Body of pancreas (tissue), 4 donors: ENCODE measurements around the gene IL11. TPM values are rescaled to one million over a fixed set of nuclear protein-coding genes. Genes with fewer than 3 reads are reported as not detected.
A peak's percentile ranks its signal among the peaks of the same experiment; 100 is the strongest.

ENCODE experiments used
- ATAC-seq: fragments of 150-250 bp; one replicate; pipeline ENCODE4 v1.9.1; 2016
- DNase-seq, 4 donors: peaks; one replicate each; pipeline ENCODE4 v3.0.0-alpha.2; 2019
- H3K27ac ChIP-seq, 4 donors: fragments of 200-600 bp; sonication (generic); 1 replicate in 3 of 4; 2 replicates in 1 of 4; pipeline versions ENCODE4 v1.5.1 to v1.6.1; 2016 to 2019; ENCODE audit warnings: mild to moderate bottlenecking in 1 of 4, mixed read lengths in 1 of 4, moderate library complexity in 1 of 4
- H3K27me3 ChIP-seq, 2 donors: fragments of 200-600 bp; sonication (generic); one replicate each; pipeline ENCODE4 v1.6.0; 2016; ENCODE audit warnings: mild to moderate bottlenecking in 1 of 2
- H3K36me3 ChIP-seq, 2 donors: fragments of 200-600 bp; sonication (generic); replicated peaks in 1 of 2; 2 replicates each; pipeline ENCODE4 v1.5.1; 2016; ENCODE audit warnings: low read depth in 2 of 2; ENCODE audit not compliant: insufficient read depth in 1 of 2
- H3K4me1 ChIP-seq: fragments of 200-600 bp; sonication (generic); one replicate; pipeline ENCODE4 v1.6.0; 2016
- H3K4me3 ChIP-seq, 2 donors: fragments of 200-600 bp; sonication (generic); 1 replicate in 1 of 2; 2 replicates in 1 of 2; pipeline ENCODE4 v1.5.1; 2016 to 2019
- H3K9me3 ChIP-seq, 3 donors: fragments of 200-600 bp; sonication (generic); 1 replicate in 2 of 3; 2 replicates in 1 of 3; pipeline ENCODE4 v1.5.1; 2016
- POLR2A ChIP-seq, 3 donors: fragments of 450-650 bp; IDR thresholded peaks; one replicate each; pipeline ENCODE4 v1.6.1; 2016; ENCODE audit warnings: antibody characterized with exemption in 3 of 3, mild to moderate bottlenecking in 2 of 3
- WGBS, 2 donors: methylation state at CpG; one replicate each; pipeline ENCODE4 v1.1.5; 2017; 5-methylcytosine and 5-hydroxymethylcytosine counted together
- intact Hi-C: fragments of 100-400 bp; cut with DNase I; formaldehyde crosslinking; loops from one replicate; pipeline ENCODE4 v1.15.1; 2023
- total RNA-seq, 2 donors: library from RNA; depleted of rRNA; stranded (reverse); fragments of >200 nt; gene quantifications; one replicate each; pipeline ENCODE4 v1.1.0, GENCODE V29; 2016
- TF ChIP-seq, protein P1 (sequence below), 7 experiments: fragments of 450-650 bp in 4 of 7; fragments of 200-600 bp in 3 of 7; sonication (generic) in 3 of 7; IDR thresholded peaks; one replicate each; pipeline ENCODE4 v1.5.1; 2016 to 2019; ENCODE audit warnings: antibody characterized with exemption in 7 of 7

Gene IL11
- total RNA-seq, 2 donors from 2014 or later: not detected

DNA sequence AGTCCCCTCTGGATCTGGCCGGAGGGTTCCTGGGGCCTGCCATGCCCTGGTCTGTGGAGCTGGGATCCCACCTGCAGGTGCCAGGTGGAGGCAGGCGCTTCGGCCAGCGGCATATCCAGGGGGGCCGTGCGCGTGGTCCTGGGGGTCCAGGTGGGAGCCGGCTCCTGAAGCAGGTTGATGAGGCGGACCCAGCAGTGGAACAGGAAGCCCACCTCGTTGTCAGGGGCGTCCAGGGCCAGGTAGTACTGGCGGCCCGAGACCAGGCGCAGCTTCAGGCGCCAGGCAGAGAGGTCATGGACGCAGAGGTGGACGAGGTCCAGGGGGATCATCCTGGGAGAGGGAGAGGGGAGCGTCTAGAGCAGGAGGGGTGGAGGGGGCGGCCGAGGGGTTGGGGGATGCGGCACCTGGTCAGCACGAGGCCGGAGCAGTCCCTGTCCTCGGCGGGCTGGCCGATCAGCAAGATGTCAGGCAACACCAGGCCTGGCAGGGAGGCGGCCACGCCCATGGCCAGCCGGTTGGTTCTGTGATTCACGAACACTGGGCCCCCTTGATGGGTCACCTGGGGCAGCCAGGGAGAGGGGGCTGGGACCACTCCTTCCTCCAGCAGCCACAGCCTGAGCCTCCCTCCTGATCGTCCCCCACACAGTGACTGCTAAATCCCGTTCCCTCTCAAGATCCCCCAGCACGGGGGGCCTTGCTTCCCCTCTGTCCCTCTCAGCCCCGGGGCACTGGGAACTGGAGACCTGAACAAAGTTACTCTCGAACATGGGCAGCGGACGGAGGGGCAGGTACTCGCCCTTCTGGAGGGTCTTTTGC lies 7.9 kb downstream of the IL11 start:
- no peak for DNase-seq
- H3K9me3 ChIP-seq: no peaks in the 10 kb centered on the region
- no peak for ATAC-seq
- H3K4me1 ChIP-seq: no peaks in the 10 kb centered on the region
- intact Hi-C loops: no loop called here
- H3K4me3 ChIP-seq: no peak overlapping the region
- 57 to 62% methylated on average over 20 to 38 of the region's 38 CpGs for WGBS, 2 donors
- H3K27me3 ChIP-seq: no peaks in the 10 kb centered on the region
- no peak overlapping the region for H3K27ac ChIP-seq
- no peak for TF ChIP-seq POLR2A (IDR thresholded peaks at IDR 0.05)
- TF ChIP-seq, protein P1, sequence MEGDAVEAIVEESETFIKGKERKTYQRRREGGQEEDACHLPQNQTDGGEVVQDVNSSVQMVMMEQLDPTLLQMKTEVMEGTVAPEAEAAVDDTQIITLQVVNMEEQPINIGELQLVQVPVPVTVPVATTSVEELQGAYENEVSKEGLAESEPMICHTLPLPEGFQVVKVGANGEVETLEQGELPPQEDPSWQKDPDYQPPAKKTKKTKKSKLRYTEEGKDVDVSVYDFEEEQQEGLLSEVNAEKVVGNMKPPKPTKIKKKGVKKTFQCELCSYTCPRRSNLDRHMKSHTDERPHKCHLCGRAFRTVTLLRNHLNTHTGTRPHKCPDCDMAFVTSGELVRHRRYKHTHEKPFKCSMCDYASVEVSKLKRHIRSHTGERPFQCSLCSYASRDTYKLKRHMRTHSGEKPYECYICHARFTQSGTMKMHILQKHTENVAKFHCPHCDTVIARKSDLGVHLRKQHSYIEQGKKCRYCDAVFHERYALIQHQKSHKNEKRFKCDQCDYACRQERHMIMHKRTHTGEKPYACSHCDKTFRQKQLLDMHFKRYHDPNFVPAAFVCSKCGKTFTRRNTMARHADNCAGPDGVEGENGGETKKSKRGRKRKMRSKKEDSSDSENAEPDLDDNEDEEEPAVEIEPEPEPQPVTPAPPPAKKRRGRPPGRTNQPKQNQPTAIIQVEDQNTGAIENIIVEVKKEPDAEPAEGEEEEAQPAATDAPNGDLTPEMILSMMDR (IDR thresholded peaks at IDR 0.05): no peak
- H3K36me3 ChIP-seq: no peaks in the 10 kb centered on the region

DNA sequence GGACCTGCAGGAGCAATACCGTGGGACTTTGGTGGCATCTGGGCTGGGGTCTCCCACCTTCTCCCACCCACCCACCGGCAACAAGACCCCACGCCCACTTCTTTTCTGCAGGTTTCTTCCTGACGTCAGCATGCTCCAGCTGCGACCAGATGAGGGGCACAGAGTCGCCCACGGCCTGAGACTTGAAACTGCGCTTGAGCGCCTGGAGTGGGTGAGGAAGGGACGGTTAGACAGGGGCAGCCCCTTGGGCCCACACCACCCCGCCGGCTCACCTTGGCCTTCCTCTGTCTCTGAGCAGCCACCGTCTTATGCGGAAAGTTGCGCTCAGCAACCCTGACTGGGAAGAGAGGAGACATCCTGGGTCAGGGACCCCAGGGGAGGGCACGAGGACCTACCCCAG lies 9.4 kb downstream of the IL11 start:
- TF ChIP-seq POLR2A (IDR thresholded peaks at IDR 0.05): no peak
- TF ChIP-seq, protein P1 (IDR thresholded peaks at IDR 0.05): no peak
- WGBS, 2 donors: 83 to 88% methylated on average over 11 to 16 of the region's 16 CpGs
- DNase-seq: no peak
- Histone ChIP-seq H3K36me3 (no peaks in the 10 kb centered on the region), H3K27me3 (no peaks in the 10 kb centered on the region), H3K9me3 (no peaks in the 10 kb centered on the region), H3K27ac (no peak overlapping the region), H3K4me3 (no peak overlapping the region), H3K4me1 (no peaks in the 10 kb centered on the region)
- no peak for ATAC-seq
- intact Hi-C loops: no loop called here

DNA sequence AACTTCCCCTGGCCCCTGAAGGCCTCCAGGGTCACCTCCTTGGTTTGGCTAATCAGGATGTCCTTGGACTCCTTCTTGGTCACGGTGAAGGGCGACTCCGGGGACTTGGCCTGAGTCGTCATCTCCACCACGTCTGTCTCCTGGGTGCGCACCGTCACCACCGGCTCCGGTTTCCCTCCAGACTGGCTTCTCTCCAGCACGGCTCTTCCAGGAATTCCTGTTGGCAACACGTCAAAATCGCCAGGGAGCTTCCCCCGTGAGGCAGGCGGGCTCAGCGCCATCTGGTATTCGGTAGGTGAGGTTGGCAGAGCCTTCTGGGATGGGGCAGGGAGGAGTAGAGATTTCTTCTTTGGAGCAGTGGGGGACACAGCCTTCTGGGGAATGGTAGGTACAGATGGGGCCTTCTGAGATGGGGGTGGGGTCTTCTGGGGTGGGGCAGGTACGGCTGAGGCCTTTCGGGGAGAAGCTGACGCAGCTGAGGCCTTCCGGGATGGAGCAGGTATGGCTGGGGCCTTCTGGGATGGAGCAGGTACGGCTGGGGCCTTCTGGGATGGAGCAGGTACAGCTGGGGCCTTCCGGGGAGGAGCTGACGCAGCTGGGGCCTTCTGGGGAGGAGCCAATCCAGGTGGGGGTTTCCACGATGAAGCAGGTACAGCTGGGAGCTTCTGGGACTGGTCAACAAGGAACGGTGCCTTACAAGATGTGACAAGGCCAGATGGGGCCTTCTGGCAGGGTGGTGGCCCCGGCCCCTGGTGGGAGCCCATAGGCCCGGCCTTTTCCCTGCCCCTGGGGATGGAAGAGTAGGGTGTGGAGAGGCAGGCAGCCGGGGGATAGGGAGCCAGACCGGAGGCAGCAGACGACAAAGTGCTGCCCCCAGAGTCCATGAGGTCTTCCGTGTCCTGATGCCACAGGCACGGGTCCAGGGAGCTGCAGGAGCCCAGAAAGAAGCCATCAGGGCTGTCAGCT lies 11.0 kb downstream of the IL11 start:
- Histone ChIP-seq H3K4me1 (peaks cover 5% of the 10 kb centered on the region), H3K4me3 (no peak overlapping the region), H3K27me3 (no peaks in the 10 kb centered on the region), H3K36me3 (no peaks in the 10 kb centered on the region), H3K9me3 (no peaks in the 10 kb centered on the region), H3K27ac (no peak overlapping the region)
- ATAC-seq: no peak
- DNase-seq: peak in 2 of 4 donors; percentile 15 to 54
- intact Hi-C loops: no loop called here
- 68 to 74% methylated on average over 28 to 29 of the region's 32 CpGs for WGBS, 2 donors
- no peak for TF ChIP-seq POLR2A (IDR thresholded peaks at IDR 0.05)
- TF ChIP-seq, protein P1 (IDR thresholded peaks at IDR 0.05): no peak

DNA sequence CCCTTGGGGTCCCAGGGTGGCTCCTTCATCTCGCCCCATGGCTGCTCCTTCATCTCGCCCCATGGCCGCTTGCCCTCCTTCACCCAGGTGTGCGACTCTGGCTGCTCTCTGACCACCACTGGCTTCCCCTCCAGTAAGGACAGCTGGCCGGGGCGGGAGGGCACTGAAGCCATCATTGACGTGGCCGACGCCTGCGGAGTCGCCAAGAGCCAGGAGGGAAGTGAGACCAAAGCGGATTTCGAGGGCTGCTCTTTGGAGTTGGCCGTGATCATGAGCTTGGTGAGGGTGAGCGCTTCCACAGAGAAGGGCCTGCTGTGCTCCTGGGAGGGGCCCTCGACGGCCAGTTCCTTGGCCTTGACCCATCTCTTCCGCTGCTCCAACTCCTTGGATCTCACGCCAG lies 11.8 kb downstream of the IL11 start:
- ATAC-seq (no peak), DNase-seq (no peak)
- H3K27me3 ChIP-seq: peaks cover 0 to 2% of the 10 kb centered on the region in 2 donors
- WGBS, 2 donors: 83 to 92% methylated on average over 15 to 18 of the region's 19 CpGs
- intact Hi-C loops: no loop called here
- no peak for TF ChIP-seq POLR2A (IDR thresholded peaks at IDR 0.05)
- TF ChIP-seq, protein P1 (IDR thresholded peaks at IDR 0.05): no peak
- no peak overlapping the region for H3K27ac ChIP-seq
- no peaks in the 10 kb centered on the region for H3K36me3 ChIP-seq
- H3K9me3 ChIP-seq: no peaks in the 10 kb centered on the region
- H3K4me1 ChIP-seq: peaks cover 12% of the 10 kb centered on the region
- no peak overlapping the region for H3K4me3 ChIP-seq
